ENCODE data around the gene CD86.
"Not testable (repeated sequence)": the region's sequence is repeated elsewhere in the genome, so short reads cannot be mapped to it uniquely, and the experiment has no call there.

CD86 gene, protein sequence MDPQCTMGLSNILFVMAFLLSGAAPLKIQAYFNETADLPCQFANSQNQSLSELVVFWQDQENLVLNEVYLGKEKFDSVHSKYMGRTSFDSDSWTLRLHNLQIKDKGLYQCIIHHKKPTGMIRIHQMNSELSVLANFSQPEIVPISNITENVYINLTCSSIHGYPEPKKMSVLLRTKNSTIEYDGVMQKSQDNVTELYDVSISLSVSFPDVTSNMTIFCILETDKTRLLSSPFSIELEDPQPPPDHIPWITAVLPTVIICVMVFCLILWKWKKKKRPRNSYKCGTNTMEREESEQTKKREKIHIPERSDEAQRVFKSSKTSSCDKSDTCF

GRCh38 chr3:122055215-122055614 is at the start of gene CD86:
Gene CD86 (plus strand): TSS chr3:122055362. CDS start chr3:122055490, 128 bp downstream.
- ATAC-seq (peak; percentile 80), DNase-seq (no peak)

DNA sequence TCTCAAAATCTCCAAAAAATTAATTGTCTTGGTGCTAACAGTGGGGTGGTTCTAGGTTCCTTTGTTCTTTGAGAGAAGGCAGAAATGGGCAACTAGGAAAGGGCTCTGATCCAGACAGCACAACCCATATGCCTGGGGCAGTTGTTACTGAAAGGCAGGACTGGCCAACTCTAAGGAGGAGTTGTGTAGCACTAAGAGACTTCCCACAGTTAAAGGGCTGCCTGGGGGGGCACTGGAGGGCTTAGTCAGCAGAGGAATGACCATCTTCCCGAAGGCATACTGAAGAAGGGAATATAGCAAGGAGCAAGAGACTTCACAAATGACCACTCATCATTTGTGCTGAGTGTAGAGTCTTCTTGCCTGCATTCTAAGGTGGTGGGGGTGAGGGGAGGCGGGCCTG is 48.9 kb upstream of the CD86 start:
- ATAC-seq (no peak), DNase-seq (no peak)

GRCh38 chr3:122008166-122008565 is 47.0 kb upstream of the CD86 start:
- ATAC-seq = no peak
- DNase-seq = no peak

- no peak for DNase-seq
- no peak for ATAC-seq
Measured at GRCh38 chr3:122010506-122010905, 44.7 kb upstream of the CD86 start.

GRCh38 chr3:122011396-122011795 is 43.8 kb upstream of the CD86 start:
- ATAC-seq = no peak

DNA sequence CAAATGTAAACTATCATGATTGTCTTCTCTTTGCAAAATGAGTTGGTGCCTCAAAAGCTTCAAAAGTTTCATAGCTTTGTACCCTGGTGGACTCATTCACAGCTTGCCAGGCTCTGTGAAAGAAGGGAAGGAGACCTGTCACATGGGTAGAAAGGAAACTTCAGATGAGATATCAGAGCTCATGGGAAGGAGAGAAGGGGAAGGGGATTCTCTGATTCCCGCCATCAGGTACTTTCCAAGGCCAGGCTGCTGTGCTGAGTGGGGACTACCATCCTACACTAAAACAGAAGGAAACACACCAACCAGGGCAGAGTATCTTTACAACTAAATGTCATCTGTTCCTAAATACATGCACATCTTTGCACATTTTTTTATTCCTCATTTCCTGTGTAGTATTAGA is 42.3 kb upstream of the CD86 start:
- ATAC-seq (no peak), DNase-seq (no peak)

More at GRCh38 chr3:122011396-122011795, 43.8 kb upstream of the CD86 start:
- no peak for DNase-seq

DNA sequence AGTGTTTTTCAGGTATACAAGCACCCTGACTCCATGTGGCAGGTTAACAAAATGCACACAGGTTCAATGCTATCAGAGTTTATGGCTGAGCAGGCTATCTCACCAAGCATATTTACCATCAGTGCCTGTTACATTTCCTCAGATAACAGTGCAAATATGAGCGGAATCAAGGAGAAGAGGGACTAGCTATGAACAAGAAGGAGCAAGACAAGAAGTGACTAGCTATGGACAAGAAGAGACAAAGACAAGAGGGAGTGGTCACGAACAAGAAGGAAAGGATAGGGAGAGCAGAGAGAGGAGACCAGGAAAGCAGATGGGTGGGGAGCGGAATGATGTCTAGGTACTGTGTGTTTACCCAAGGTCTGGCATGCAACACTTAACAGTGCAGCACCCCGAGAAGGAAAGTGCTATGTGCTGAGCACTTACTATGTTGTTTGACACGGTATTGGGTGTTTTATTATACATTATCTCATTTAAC is 41.7 kb upstream of the CD86 start:
- DNase-seq = no peak
- no peak for ATAC-seq

DNA sequence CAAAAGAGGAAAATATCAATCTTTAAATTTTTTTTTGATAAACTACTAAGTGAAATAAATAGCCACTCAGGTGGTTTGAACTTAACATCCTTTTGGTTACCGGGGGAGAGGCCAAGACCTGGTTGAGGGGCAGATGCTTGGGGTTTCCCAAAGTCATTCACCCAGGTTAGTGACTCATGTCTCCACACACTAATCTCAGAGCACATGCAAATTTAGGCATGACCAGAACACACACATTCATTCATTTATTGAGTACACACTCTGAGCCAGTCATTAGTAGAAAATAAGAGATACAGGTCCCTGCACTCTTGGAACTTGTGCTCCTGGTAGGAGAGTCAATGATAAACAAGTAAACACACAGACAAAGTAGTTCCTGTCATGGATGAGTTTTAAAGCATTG is 40.4 kb upstream of the CD86 start:
- ATAC-seq (peak; percentile 96), DNase-seq (peak; percentile 28)

GRCh38 chr3:122019493-122019892 is 35.7 kb upstream of the CD86 start:
- DNase-seq (no peak), ATAC-seq (no peak)

GRCh38 chr3:122021037-122021436 is 34.1 kb upstream of the CD86 start:
- DNase-seq (no peak), ATAC-seq (no peak)

DNA sequence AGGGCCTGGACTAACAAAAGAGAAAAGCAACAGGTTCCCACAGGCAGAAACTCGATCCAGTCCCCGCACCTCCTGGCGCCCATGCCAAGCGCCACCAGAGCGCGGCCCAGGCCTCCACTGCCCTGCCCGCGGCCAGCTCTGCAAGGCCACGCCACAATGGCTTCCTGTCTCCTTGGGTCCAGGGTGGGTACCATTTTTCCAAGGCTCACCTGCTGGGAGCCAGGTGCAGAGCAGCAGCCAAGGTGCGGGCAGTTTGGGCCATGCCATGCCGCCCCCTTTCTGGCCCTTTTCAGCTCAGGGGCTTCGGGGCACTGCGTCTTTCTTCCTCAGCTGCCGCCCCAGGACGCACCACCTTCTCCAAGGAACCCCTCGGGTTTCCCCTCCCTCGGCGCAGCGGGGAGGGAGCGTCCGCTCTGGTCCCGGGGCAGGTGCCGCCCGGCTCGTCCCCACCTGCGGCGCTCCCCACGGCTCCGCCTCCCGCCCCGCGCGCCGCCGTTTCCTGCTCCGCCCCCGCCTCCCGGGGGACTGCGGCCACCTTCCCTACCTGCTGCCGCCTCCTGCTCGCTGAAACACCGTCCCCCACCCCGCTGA is 33.3 kb upstream of the CD86 start, which contains the start of gene ILDR1:
Gene ILDR1 (minus strand): TSS at position 437 of the 591 bp plus-strand sequence. CDS start 170 bp downstream, at position 267.
- peak; percentile 25 for DNase-seq
- no peak for ATAC-seq

- ATAC-seq = no peak
- no peak for DNase-seq
Measured at GRCh38 chr3:122023335-122023910, 31.7 kb upstream of the CD86 start.

- ATAC-seq = no peak
- no peak for DNase-seq
Measured at GRCh38 chr3:122024800-122025199, 30.4 kb upstream of the CD86 start.

GRCh38 chr3:122025296-122025695 is 29.9 kb upstream of the CD86 start:
- ATAC-seq (no peak), DNase-seq (no peak)

GRCh38 chr3:122030381-122031122 is 24.6 kb upstream of the CD86 start:
- DNase-seq = no peak
- ATAC-seq = peak; percentile 65

GRCh38 chr3:122031123-122031468 is 24.1 kb upstream of the CD86 start:
- no peak for ATAC-seq
- no peak for DNase-seq

DNA sequence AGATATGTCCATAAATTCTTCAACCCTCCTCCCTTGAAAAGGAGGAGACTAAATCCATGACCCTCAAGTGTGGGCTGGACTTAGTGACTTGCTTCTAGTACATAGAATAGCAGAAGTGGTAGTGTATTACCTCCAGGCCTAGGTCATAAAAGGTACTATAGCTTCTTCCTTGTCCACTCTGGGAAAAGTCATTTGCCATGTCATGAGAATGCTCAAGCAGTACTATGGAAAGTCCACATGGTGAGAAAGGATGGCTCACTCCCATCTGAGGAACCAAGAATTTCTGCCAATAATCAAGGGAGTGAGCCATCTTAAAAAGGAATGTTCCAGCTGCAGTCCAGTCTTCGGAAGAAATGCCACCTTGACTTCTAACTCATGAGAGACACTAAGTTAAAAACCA is 22.6 kb upstream of the CD86 start:
- DNase-seq (no peak), ATAC-seq (no peak)

DNA sequence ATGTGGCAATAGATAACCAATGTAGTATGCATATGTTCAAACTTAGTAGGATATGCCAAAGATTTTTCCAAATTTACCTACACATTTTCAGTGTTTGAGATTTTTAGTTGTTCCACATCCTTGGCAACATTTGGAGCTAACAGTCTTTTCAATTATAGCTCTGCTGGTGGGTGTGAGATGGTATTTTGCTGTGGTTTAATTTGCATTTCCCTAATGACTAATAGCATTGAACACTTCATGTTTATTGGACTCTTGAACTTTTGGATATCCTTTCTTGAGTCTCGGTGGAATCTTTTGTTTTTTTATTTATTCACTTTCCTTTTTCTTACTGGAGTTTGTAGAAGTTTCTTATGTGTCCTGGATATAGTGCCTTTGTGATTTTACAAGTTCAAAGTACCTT is 22.1 kb upstream of the CD86 start:
- no peak for ATAC-seq
- DNase-seq = no peak

GRCh38 chr3:122047296-122047695 is 7.9 kb upstream of the CD86 start:
- not testable (repeated sequence) for ATAC-seq, DNase-seq

GRCh38 chr3:122047773-122048172 is 7.4 kb upstream of the CD86 start:
- ATAC-seq, DNase-seq: not testable (repeated sequence)

- no peak for ATAC-seq
- DNase-seq = no peak
Measured at GRCh38 chr3:122052968-122053367, 2.2 kb upstream of the CD86 start.

DNA sequence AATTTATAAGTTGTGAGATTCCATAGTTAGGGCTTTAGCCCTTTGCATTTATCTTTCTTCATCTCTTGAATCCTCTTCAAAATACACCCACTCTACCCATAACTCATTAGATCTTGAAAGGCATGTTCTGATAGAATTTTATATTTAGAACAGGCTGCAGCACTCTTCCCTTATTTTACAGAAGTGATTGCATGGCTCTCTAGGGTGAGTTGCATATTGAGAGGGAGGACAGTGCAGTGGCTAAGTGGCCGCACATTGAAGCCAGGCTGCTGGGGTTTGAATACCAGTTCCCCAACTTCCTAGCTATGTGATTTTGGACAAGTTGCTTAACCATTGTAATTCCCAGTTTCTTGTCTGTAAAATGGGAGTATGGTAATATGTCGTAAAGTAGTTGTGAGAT is 2.5 kb downstream of the CD86 start:
- ATAC-seq (no peak), DNase-seq (no peak)

DNA sequence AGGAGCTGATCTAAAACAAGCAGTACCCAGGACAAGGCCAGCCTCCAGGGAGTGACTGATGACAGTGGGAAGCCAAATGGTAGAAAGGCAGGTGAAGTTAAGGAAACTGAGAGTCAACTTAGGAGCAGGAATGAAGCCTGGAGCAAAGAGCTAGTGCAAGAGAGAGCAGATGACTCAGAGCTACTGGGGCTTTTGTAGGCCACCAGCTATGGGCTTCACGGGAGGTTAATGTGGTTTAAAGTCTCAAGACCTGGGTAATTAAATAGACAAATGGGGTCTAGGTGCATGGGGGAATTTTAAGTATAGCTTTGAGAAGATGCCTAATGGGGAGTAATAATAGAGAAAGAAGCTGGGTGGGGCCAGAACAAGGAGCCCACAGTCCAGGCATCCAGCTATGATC is 3.1 kb downstream of the CD86 start:
- DNase-seq = no peak
- ATAC-seq = no peak

All from stimulated activated naive CD8-positive, alpha-beta T cell treated with anti-CD3 and anti-CD28 coated beads, Interleukin-15, Interleukin-2, amounts not matched to agents 100 U/mL and 50 U/mL, for 24 hours (primary cell).